Testis (tissue), 2 donors: ENCODE measurements around the gene PAPOLG.

Experiments
- CTCF ChIP-seq, 3 experiments: fragments of 450-650 bp in 2 of 3; fragments of 200-600 bp in 1 of 3; sonication (generic) in 1 of 3; IDR thresholded peaks; one replicate each; pipeline ENCODE4 v1.5.1; 2016 to 2019; ENCODE audit warnings: antibody characterized with exemption in 3 of 3, mild to moderate bottlenecking in 2 of 3, moderate library complexity in 1 of 3
- POLR2A ChIP-seq: fragments of 450-650 bp; IDR thresholded peaks from one replicate; pipeline ENCODE4 v1.6.1; 2017; ENCODE audit warnings: antibody characterized with exemption, mild to moderate bottlenecking, moderate library complexity

- TF ChIP-seq CTCF (IDR thresholded peaks at IDR 0.05) = no peak
- no peak for TF ChIP-seq POLR2A
Observed at GRCh38 chr2:60808330-60808801, 52.3 kb downstream of the PAPOLG start.
